NCI-H2029 (cell line): ENCODE data around the gene GALNT7.
A peak's percentile ranks its signal among the peaks of the same experiment; 100 is the strongest.
"Not testable (repeated sequence)": the region's sequence is repeated elsewhere in the genome, so short reads cannot be mapped to it uniquely, and the experiment has no call there.

ENCODE experiments used
- DNase-seq: peaks from one replicate; lab custom pipeline; 2025; lab: John Stamatoyannopoulos, UW

The GALNT7 gene

DNA sequence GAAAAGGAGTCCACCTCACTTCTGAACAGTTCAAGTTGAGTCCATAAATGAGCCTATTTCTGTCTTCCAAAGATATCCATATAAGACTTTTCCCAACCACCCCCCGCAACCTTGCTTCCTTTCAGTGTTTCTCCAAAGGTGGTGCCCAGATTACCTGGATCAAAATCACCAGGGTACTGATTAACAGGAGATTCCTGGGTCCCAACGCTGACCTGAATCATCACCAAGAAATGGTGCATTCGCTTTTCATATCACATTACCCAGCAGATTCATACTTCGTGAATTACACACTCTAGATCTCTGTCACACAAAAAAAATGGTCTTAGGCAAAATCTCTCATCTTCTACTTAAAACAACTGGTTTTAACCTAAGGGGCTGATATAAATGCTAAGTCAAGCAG is 2.1 kb upstream of the GALNT7 start:
- no peak for DNase-seq

DNA sequence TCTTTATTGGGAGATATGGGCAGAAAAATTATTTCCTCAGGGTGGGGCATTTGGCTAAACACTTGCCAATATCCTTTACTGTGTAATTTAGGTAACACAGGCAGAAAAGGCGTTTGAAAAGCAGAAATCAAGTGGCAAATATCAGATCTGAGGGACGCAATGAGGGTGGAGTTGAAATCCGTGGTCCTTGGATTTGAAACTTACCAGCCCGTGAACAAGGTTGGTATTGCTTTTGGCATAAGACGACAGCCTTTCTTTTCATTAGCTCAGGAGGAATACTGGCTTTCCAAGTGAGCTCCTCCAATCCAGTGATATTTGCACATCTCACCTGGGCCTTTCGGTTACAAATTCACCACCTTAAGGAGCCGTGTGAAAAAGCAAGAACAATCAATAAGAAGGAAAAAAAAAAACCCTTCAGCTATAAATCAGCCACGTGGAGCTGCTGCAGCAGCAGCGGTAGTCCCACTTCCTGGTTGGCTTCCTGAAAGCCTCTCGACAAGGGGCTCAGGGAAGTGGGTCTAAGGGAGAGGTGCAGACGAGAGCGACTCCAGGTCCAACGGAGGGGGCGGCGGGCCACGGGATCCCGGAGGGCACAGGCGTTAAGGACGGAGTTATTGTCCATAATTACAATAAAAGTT is 734 bp upstream of the GALNT7 start:
- DNase-seq = peak; percentile 67

DNA sequence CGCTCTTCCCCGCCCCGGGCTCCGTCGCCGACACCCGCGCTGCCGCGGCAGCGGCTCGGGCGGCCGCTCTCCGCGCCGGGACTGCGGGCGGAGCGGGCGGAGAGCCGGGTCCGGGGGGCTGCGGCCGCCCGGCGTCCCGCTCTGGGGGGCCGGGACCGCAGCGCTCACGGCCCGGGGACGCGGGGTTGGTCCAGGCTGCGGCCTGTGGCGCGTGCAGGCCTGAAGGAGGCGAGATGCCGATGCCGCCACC is 492 bp downstream of the GALNT7 start:
- DNase-seq = no peak

DNA sequence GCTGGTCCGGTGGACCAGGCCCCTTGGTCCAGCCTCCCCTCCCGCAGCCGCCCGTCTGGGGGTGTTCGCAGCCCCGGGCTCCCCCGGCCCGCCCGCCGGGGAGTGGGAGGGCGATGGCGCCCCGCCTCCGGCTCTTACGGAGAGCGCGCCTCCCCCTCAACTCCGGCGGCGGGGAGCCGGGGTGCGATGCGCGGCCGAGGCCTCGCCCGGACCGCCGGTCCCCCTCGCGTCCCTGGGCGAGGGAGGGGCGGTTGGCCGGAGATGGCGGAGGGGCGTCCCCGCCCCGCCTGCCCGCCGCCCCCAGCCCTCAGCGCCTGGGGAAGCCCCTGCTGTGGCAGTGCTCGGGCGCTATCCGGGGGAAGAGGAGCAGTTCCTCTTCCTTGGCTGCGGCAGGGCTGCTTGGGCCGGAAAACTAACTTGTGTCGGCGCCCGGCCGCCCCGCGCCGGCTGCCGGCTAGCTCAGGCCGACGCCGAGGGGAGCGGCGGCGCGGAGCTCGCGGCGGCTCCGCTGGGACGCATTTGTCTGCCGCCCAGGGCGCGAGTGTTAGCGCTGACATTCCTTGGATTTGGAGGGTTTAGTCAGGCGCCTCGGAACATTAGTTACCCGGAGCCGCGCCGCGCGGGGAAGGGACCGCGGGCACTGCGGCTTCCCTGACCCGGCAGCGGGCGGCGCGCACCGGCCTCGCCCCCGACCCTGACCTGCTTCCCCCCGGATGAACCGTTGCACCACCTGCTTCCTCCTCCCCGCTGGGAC is 994 bp downstream of the GALNT7 start:
- no peak for DNase-seq

DNA sequence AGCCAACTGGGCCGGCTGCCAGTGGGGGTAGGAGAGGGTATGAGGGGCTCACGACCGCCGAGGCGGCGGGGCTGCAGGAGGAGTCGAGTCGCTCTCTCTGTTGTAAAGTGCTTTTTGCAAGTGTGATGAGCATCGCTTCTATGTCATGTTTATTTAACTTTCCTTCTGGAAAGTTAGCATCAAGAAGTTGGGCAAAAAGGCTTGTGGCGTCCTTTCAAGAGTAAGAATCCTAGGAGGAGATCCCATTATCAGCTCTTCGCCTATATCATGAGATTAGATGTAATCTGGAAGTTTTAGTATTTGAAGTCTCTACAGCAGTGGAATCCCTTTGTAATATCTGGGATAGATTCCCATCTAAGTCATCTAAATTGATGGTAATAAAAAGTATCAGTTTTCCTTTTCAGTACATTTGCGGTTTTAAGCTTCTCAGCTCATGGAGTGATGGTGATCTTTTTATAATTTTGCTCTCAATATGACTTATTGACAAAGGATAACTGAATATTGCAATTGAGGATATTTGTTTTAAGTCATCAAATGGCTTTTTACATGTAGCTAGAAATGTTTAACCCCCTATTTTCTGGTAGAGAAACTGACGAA is 1.7 kb downstream of the GALNT7 start:
- DNase-seq = no peak

DNA sequence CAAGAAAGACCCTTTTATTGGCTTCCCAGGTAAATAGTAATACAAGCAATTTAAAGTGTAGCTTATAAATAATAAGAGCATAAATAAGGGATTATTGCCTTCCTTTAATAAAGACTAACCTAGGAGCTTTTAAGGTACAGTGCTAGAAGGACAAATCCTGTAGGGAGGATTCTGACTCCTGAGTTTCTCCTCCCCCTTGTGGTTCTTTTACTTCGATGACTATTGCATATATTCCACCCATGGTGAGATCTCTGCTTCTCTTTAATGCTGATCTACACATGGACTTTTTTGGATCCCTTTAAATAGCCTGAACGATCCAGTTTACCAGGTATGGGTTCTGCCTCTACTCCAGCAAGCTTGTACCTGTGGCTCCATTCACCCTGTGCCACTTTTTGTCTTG is 2.5 kb downstream of the GALNT7 start:
- DNase-seq = peak; percentile 9

DNA sequence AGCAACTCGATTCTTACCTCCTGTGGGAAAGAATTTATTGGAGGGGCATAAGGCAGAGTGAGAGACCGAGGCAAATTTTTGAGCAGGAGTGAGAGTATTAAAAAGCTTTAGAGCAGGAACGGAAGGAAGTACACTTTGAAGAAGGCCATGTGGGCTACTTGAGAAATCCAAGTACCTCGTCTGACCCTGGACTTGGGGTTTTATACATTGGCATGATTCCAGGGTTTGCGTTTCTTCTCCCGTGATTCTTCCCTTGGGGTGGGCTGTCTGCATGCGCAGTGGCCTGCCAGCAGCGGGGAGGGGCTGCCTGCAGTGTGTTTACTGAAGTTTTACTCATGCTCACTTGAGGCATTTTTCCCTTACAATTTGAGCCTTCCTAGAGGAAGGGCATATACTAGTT is 3.4 kb downstream of the GALNT7 start:
- no peak for DNase-seq

DNA sequence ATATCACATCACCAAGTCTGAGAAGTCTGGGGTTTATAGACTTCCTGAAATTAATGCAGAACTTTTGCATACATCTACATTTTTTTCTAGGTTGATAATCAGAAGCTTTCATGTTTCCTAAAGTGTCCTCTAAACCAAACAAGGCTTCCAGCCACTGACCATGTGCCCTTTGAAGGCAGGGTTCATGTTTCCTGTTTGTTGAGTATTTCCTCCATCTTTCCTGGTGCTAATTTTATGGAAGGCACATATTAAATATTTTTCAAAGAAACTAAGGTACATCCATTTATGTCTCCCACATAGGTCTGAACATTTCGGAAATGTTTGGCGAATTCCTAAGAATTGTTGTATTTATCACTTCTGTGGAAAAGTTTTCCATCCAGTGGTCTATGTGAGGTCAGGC is 5.6 kb downstream of the GALNT7 start:
- no peak for DNase-seq

DNA sequence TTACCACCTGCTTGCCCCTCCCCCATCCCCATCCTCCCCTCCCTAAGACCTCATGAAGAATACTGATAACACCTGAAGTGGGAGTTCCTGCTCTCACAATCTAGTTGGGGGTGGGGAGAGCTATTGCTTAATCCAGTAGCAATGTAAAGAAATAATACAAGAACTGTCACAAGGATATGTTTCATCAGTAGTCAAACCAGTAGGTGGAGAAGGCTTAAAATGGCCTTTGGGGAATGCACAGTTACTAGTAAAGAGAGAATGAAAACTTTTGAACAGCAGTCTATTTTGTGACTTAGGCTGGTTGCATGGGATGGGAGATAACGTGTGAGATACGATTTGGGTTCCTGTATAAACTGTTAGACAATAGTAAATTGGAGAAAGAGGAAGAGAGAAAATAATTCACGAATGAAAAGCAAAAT is 6.0 kb downstream of the GALNT7 start:
- DNase-seq = no peak

DNA sequence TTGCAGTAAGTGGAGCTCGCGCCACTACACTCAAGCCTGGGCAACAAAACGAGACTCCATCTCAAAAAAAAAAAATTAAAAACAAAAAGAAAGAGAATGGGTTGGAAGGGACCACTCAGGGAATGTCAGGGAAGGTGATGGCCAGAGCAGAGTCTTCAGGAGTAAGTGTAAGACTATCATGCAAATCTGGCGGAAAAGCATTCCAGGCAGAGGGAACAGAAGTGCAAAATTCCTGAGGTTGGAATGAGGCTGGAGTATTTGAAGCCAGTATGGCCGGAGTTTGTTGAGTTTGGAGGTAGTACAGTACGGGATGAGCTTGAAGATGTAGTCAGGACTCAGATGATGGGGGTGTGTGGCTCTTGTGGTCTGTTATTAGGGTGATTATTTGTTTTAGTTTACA is 7.4 kb downstream of the GALNT7 start:
- no peak for DNase-seq

DNA sequence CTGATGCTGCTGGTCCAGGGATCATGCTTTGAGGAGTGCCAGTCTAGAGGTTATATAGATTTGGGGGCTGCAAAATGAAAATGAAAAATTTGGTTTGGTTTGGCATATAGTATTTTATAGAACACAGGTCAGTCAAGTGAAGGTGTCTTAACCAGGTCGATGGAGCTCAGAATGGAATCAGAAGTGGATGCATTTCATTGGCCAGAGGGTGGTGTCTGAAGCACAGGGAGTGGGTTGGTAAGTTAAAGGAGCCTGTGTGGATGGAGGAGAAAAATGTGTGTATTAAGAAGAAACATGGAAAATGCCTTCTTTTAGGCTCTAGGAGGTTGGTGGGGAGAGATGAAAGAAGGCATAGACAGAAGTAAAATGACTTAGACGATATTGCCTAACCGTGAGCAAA is 8.6 kb downstream of the GALNT7 start:
- no peak for DNase-seq

DNA sequence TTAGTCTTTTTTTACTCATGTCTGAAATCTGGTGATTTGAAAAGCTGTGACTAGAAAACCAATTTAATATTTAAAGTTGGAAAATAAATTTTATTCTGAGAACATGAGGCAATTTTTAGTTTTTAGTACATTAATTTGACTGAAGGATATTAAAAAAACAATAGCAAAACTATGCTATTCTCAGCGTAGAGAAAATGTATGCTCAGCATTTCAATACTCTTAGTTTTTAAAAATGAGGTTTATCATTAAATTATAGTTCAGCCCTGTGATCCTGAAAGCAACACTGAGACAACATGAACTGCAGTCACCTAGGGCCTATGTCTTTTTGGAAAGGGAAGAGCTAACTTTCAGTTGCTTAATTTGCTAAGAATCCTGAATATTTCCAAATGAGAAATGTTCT is 9.5 kb downstream of the GALNT7 start:
- no peak for DNase-seq

DNA sequence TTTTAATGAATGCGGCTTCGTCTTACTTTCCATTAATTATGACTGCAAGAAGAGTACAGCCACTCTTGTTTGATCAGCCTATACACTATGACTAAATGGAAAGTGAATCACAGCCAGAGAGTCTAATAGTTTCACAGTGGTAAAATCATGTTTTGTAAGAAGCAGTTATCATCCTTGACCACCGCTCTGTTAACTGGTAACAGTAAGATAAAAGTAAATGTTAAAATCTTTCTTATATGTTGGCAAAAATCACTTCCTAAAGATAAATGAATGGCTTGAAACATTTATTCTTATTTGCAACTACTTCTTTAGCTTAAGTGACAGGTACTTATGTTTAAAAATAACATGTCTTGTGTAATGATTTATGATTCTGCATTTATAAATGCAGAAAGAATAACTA is 13.2 kb downstream of the GALNT7 start:
- no peak for DNase-seq

DNA sequence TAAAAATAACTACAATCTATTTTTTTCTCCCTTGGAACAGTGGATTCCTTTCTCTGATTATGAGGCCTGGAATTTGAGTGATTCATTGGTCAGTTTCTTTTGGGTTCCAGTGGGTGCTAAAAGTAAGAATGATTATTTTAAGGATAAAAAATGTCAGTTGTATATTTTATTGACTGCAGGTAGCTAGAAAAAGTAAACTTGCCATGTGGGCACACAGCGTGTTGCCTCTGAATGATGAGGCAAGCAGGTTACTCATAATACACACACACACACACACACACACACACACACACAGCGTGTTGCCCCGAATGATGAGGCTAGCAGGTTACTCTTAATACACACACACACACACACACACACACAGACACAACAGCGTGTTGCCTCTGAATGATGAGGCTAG is 13.8 kb downstream of the GALNT7 start:
- no peak for DNase-seq

DNA sequence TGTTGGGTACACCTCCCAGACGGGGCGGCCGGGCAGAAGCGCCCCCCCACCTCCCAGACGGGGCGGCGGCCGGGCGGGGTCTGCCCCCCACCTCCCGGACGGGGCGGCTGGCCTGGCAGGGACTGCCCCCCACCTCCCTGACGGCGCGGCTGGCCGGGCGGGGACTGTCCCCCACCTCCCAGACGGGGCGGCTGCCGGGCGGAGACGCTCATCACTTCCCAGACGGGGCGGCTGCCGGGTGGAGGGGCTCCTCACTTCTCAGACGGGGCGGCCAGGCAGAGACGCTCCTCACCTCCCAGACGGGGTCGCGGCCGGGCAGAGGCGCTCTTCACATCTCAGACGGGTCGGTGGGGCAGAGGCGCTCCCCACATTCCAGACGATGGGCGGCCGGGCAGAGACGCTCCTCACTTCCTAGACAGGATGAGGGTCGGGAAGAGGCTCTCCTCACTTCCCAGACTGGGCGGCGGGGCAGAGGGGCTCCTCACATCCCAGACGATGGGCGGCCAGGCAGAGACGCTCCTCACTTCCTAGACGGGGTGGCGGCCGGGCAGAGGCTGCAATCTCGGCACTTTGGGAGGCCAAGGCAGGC is 15.1 kb downstream of the GALNT7 start:
- DNase-seq = not testable (repeated sequence)

DNA sequence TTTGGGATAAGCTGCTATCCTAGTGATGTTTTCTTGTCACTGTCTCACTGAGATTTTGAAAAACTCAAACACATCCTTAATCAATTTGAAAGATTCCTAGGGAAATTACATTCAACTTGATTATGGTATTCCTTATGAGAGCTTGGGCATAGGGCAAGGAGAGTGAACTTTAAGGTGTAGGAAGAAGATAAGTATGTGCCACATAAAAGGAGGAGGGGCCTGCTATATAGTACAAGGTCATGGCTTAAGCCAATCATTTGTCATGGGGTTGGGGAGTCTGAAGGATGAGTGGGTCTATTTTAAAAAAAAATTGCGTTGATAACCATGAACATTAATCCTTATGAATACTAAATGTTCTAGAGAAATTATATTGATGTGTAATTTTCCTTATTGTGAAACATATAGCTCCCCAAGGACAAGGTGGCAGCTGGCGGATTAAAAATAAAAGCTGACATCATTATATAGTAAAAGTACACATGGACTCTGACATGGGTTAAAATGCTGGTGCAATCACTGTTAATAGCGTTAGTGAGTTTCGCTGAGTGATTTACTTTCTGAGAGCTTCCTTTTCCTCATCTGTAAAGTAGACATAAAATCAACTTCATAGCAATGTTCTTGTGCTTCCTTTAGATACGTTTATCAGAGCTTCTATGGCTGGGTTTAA is 17.4 kb downstream of the GALNT7 start:
- no peak for DNase-seq

DNA sequence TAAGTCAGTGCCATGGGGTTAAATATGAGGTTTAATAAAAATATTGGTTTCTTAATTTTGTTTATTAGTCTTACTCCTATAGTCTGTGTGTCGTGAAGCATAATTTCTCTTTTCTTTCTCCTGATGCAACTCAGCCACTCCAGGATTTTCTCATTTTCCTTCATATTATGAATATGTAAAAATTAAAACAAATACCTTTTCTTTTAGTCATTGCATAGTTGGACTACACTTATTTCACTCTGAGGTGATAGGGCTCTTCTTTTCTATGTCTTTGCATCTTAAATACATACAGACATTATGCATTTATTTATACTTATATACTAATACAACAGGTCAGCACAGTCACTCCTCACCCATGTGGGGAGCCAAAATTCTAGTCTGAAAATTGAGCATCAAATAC is 19.1 kb downstream of the GALNT7 start:
- DNase-seq = no peak

DNA sequence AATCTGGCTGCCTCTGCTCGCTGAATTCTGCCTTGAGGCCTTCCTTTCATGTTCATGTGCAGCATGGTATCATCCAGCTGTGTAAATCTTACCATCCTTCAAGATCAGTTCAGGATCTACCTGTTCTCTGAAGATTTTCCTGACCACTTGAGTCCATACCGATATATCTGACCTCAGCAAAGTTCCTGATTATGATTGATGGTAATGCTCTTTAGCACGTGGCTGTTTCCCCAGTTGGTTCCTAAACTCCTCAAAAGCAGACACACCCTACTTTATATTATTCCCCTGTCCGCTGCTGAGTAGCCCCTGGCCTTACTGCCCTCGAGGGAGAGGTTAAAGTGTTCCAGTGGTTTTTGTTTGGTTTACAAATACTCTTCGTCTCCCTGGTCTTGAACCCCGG is 20.0 kb downstream of the GALNT7 start:
- no peak for DNase-seq

DNA sequence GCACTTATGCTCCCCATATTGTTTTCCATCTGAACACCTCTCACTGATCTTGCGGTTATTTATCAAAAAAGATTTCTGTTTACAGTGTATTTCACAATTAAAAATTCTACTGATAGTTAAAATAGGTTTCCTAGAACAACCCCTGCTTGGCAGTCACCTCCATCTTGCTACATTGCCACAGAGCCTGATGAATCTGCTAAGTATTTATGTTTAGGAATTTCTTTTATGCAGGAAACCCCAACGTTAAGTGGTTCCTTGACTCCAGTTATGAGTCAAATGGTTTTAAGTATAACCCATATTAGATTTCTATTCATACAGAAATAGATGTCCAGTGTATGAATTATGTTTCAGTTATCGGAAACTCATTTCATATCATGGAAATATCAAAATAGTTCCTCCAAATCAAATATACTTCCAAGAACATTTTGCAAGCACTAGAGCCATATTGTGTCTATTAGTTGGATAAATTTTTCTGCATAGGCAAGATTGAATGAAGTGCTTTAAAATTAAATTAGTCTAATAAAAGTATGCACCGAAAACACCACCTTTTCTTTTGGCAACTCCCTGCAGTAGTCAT is 20.6 kb downstream of the GALNT7 start:
- DNase-seq = no peak

DNA sequence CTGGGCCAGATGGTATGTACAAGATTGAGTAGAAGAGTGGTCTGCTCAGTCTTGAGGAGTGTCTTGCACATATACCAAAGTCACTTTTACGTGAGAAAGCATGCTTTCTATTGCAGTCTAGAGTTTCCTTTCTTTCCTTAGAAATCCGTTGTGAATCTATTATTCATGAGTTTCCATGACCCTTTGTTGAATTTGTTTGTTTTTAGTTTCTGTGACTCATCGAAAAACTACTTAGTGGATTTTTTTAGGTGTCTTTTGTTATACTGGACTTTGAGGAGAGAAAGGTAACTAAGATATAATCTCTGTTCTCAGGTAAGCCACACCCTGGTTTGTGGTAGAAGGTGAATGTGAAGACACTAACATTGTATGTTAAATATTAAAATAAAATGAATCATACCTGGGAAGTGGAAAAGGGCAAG is 23.0 kb downstream of the GALNT7 start:
- no peak for DNase-seq

DNA sequence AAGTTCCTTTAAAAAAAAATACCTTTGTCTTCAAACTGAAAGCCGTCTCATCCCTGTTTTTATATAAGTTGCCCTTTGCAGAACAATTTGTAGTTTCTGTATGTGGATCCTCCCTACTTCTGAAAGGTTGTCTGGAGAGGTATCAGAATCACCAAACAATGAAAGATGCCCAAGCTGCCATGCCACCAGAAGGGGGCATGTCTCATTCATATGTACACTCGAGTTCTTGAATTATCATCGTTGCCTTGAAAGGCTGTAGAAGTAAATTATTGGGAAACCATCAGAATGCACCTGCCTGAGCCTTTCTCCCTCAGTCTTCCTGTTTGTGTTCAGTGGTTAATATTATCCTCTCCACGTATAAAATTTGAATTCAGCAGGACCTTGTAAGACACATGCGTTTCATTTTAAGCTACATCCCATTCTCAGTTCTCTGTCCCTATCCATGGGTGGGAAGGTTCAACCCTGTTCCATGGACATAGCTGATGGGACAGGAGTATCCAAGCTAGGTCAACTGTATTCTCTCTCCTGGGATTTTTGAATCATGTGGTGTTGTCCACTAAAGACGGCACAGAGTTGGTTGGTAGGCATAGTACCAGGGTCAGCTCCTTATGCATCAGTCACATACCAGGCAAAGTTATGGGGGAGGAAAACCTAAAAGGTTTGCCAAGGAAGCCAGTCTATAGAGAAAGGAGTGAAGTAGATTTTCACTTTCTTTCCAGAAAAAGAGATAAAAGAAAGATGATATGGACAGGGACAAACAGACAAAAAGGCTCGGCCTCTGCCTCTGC is 24.0 kb downstream of the GALNT7 start:
- DNase-seq = no peak

DNA sequence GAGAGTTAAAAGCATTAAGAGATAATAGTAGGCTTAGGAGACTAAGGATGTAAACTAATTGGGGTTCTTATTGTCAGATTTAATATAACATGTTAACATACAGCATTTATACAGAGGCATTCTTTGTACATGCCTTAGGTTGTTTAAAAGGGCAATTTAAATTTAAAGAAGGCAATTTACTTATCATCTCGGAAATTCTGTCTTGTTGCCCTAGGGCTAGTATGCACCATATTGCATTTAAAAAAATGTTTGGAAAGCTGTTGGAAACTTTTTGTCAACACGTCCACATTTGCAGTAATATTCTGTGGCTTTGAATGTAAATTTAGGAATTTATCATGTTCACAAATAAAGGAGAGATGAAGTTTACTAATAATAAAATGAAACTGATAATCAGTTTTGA is 25.5 kb downstream of the GALNT7 start:
- no peak for DNase-seq
